Astrocyte (in vitro differentiated cells and primary cell): Measurements from ENCODE around the gene NEMP2. TPM values are rescaled to one million over a fixed set of nuclear protein-coding genes. Genes with fewer than 3 reads are reported as not detected.

ENCODE experiments used
- DNase-seq: peaks from one replicate; pipeline ENCODE4 v3.0.0-alpha.2; 2010; ENCODE audit warnings: low read depth
- FAIRE-seq: peaks from 2 replicates; lab custom pipeline; 2011; peaks lifted over from hg19 to GRCh38; lab: Jason Lieb, UNC
- H2AFZ ChIP-seq: 2 replicates; pipeline ENCODE4 v1.6.0; 2012; ENCODE audit warnings: low read depth, low read length, inconsistent platforms
- H3K27ac ChIP-seq: 2 replicates; pipeline ENCODE4 v1.5.1; 2011; ENCODE audit warnings: low read depth, low read length, inconsistent platforms
- H3K27me3 ChIP-seq: 2 replicates; pipeline ENCODE4 v1.6.0; 2011; ENCODE audit warnings: low read length, inconsistent platforms; ENCODE audit not compliant: insufficient read depth
- H3K36me3 ChIP-seq: 2 replicates; pipeline ENCODE4 v1.5.1; 2011; ENCODE audit warnings: low read length, inconsistent platforms; ENCODE audit not compliant: insufficient read depth
- H3K4me1 ChIP-seq: 2 replicates; pipeline ENCODE4 v1.5.1; 2011; ENCODE audit warnings: low read length, inconsistent platforms; ENCODE audit not compliant: insufficient read depth
- H3K4me2 ChIP-seq: 2 replicates; pipeline ENCODE4 v1.6.0; 2012; ENCODE audit warnings: low read length, inconsistent platforms
- H3K4me3 ChIP-seq: 2 replicates; pipeline ENCODE4 v1.5.1; 2011; ENCODE audit warnings: low read depth, mild to moderate bottlenecking, low read length, inconsistent platforms; ENCODE audit not compliant: insufficient read depth
- H3K79me2 ChIP-seq: 2 replicates; pipeline ENCODE4 v1.6.0; 2012; ENCODE audit warnings: mild to moderate bottlenecking, low read length, inconsistent platforms; ENCODE audit not compliant: insufficient read depth
- H3K9ac ChIP-seq: 2 replicates; pipeline ENCODE4 v1.6.0; 2012; ENCODE audit warnings: mild to moderate bottlenecking, low read length, inconsistent platforms
- H3K9me3 ChIP-seq: 2 replicates; pipeline ENCODE4 v1.5.1; 2012; ENCODE audit warnings: low read depth, mild to moderate bottlenecking, low read length, inconsistent platforms; ENCODE audit not compliant: insufficient read depth
- H4K20me1 ChIP-seq: 2 replicates; pipeline ENCODE4 v1.6.0; 2012; ENCODE audit warnings: low read length, inconsistent platforms; ENCODE audit not compliant: insufficient read depth
- H3K27ac Mint-ChIP-seq: one replicate; pipeline ENCODE4 v1.8.0; 2021; ENCODE audit warnings: mild to moderate bottlenecking, mixed read lengths; ENCODE audit not compliant: unreplicated experiment
- H3K27me3 Mint-ChIP-seq: one replicate; pipeline ENCODE4 v1.8.0; 2021; ENCODE audit warnings: low read depth, mixed read lengths; ENCODE audit not compliant: unreplicated experiment
- H3K36me3 Mint-ChIP-seq: one replicate; pipeline ENCODE4 v1.8.0; 2021; ENCODE audit warnings: low read depth, mixed read lengths; ENCODE audit not compliant: unreplicated experiment
- H3K4me1 Mint-ChIP-seq: one replicate; pipeline ENCODE4 v1.8.0; 2021; ENCODE audit warnings: low read depth, mixed read lengths; ENCODE audit not compliant: unreplicated experiment
- H3K4me3 Mint-ChIP-seq: one replicate; pipeline ENCODE4 v1.8.0; 2021; ENCODE audit warnings: mild to moderate bottlenecking, moderate library complexity, mixed read lengths; ENCODE audit not compliant: unreplicated experiment
- H3K9me3 Mint-ChIP-seq: one replicate; pipeline ENCODE4 v1.8.0; 2021; ENCODE audit warnings: mild to moderate bottlenecking, mixed read lengths; ENCODE audit not compliant: unreplicated experiment
- EZH2 ChIP-seq: IDR thresholded peaks from 2 replicates; pipeline ENCODE4 v1.6.1; 2012; ENCODE audit warnings: mild to moderate bottlenecking, low read length, inconsistent platforms; ENCODE audit not compliant: insufficient read depth
- total RNA-seq: library from RNA; stranded (reverse); gene quantifications from 2 replicates; pipeline ENCODE4 v1.2.1, GENCODE V29; 2021
- TF ChIP-seq, protein P1 (sequence below): IDR thresholded peaks from 2 replicates; pipeline ENCODE4 v1.5.1; 2011; ENCODE audit warnings: low read depth, mild to moderate bottlenecking, inconsistent platforms, low read length, moderate library complexity; ENCODE audit not compliant: insufficient read depth

NEMP2 gene
- total RNA-seq, 1 donor from 2014 or later: 2.7 TPM

DNA sequence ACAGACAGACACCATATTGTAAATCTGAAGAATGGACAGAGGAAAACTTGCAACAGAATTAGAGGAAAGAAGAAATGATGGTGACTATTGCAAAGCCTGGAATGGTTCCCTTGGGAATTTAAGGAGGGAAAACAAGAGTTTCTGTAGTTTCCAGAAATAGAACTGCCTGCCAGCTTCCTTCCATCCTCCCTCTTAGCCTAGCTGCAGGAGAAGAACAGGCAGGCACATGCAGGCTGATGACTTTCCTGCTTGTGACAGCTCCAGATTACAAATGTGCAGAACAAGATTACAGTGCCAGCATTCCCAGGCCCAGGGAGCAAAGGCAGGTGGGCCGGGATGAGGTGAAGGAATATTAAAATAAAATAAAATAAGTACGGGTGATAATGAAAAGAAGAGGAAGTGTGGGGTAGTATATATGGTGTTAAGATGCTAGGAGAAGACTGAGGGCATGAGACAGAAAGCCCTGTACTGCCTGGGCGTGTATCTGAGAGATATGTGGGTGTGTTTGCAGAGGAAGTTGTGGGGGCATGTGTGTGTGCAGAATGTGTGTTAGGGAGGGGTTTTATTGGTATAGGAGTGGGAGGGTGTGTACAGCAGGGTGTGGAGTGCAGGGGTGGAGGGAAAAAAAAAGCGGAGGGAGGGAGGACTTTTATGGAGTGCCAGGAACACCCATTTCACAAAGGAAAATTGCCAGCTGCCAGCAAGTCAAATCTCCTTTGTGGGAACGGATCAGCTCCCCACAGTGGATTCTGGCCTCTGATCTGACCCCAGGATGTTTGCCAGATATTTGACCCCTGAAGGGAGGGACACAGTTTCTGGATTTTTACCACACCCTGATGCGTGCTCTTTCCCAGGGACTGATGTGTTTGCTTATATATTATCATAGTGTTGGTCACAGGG, 43.9 kb upstream of the NEMP2 start:
- no peaks in the 10 kb centered on the region for H3K79me2 ChIP-seq
- Mint-ChIP-seq H3K27ac (no peak overlapping the region), H3K9me3 (no peaks in the 10 kb centered on the region), H3K4me1 (peaks cover 13% of the 10 kb centered on the region), H3K36me3 (no peaks in the 10 kb centered on the region), H3K27me3 (no peaks in the 10 kb centered on the region), H3K4me3 (no peak overlapping the region)
- no peak overlapping the region for H3K4me3 ChIP-seq
- H3K9me3 ChIP-seq: no peaks in the 10 kb centered on the region
- H2AFZ ChIP-seq: no peak overlapping the region
- FAIRE-seq (no peak), DNase-seq (no peak)
- TF ChIP-seq EZH2: no peak
- TF ChIP-seq, protein P1, sequence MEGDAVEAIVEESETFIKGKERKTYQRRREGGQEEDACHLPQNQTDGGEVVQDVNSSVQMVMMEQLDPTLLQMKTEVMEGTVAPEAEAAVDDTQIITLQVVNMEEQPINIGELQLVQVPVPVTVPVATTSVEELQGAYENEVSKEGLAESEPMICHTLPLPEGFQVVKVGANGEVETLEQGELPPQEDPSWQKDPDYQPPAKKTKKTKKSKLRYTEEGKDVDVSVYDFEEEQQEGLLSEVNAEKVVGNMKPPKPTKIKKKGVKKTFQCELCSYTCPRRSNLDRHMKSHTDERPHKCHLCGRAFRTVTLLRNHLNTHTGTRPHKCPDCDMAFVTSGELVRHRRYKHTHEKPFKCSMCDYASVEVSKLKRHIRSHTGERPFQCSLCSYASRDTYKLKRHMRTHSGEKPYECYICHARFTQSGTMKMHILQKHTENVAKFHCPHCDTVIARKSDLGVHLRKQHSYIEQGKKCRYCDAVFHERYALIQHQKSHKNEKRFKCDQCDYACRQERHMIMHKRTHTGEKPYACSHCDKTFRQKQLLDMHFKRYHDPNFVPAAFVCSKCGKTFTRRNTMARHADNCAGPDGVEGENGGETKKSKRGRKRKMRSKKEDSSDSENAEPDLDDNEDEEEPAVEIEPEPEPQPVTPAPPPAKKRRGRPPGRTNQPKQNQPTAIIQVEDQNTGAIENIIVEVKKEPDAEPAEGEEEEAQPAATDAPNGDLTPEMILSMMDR: no peak
- no peaks in the 10 kb centered on the region for H3K27me3 ChIP-seq
- no peak overlapping the region for H3K9ac ChIP-seq
- H4K20me1 ChIP-seq: no peaks in the 10 kb centered on the region
- H3K27ac ChIP-seq: no peak overlapping the region
- H3K36me3 ChIP-seq: no peaks in the 10 kb centered on the region
- H3K4me2 ChIP-seq: no peak overlapping the region
- H3K4me1 ChIP-seq: no peaks in the 10 kb centered on the region

DNA sequence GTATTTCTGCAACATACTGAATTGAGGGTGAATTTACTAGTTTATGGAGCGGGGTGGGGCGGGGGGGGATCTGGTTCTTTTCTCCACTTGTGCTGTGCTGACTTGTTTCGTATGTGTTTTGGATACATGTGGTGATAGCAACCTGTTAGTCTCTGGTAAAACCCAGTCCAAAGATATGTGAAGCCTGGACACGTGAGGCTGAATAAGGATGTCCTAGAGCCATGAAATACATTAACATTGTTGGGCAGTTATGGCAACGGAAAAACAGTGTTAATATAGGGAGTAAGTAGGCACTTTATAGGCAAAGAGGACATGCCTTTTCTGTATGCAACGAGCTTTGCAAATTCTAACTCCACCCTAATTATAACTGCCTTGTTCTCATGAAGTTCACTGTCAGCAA, 42.1 kb upstream of the NEMP2 start:
- Mint-ChIP-seq H3K4me1 (peaks cover 13% of the 10 kb centered on the region), H3K36me3 (no peaks in the 10 kb centered on the region), H3K27ac (no peak overlapping the region), H3K27me3 (no peaks in the 10 kb centered on the region), H3K4me3 (no peak overlapping the region), H3K9me3 (no peaks in the 10 kb centered on the region)
- no peaks in the 10 kb centered on the region for H3K36me3 ChIP-seq
- H3K4me1 ChIP-seq: no peaks in the 10 kb centered on the region
- no peak overlapping the region for H3K9ac ChIP-seq
- no peak for TF ChIP-seq EZH2
- TF ChIP-seq, protein P1: no peak
- no peaks in the 10 kb centered on the region for H4K20me1 ChIP-seq
- no peak overlapping the region for H3K4me2 ChIP-seq
- no peak overlapping the region for H3K4me3 ChIP-seq
- no peaks in the 10 kb centered on the region for H3K79me2 ChIP-seq
- FAIRE-seq (no peak), DNase-seq (no peak)
- H3K27ac ChIP-seq: no peak overlapping the region
- H3K27me3 ChIP-seq: no peaks in the 10 kb centered on the region
- no peaks in the 10 kb centered on the region for H3K9me3 ChIP-seq
- no peak overlapping the region for H2AFZ ChIP-seq

DNA sequence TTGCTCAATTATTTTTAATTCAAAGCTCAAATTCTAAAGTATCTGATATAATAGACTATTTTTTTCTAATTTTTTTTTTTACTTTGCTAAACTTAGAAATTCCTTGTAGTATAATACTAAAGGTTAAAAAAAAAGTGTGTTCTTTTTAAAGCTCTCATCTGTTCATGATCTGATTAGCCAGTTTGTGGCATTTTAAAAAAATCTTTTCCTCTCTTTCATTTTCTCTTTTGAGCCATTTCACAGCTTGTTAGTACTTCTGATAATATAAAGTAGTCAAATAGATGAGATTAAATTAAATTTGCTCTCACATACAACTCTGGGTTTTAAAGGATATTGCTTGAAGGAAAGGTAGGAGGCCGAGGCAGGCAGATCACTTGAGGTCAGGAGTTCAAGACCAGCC, 40.7 kb upstream of the NEMP2 start:
- DNase-seq (no peak), FAIRE-seq (no peak)
- Histone ChIP-seq H3K9me3 (no peaks in the 10 kb centered on the region), H3K4me3 (no peak overlapping the region), H3K27me3 (no peaks in the 10 kb centered on the region), H3K9ac (no peak overlapping the region), H3K4me2 (no peak overlapping the region), H3K27ac (no peak overlapping the region), H3K36me3 (no peaks in the 10 kb centered on the region), H4K20me1 (no peaks in the 10 kb centered on the region), H3K4me1 (no peaks in the 10 kb centered on the region), H3K79me2 (no peaks in the 10 kb centered on the region), H2AFZ (no peak overlapping the region)
- TF ChIP-seq EZH2: no peak
- TF ChIP-seq, protein P1: no peak
- H3K4me3 Mint-ChIP-seq: no peak overlapping the region
- no peaks in the 10 kb centered on the region for H3K27me3 Mint-ChIP-seq
- no peaks in the 10 kb centered on the region for H3K9me3 Mint-ChIP-seq
- no peaks in the 10 kb centered on the region for H3K36me3 Mint-ChIP-seq
- no peak overlapping the region for H3K27ac Mint-ChIP-seq
- H3K4me1 Mint-ChIP-seq: peaks cover 14% of the 10 kb centered on the region
